ENCODE measurements around the gene ARHGAP8.

Gene ARHGAP8

DNA sequence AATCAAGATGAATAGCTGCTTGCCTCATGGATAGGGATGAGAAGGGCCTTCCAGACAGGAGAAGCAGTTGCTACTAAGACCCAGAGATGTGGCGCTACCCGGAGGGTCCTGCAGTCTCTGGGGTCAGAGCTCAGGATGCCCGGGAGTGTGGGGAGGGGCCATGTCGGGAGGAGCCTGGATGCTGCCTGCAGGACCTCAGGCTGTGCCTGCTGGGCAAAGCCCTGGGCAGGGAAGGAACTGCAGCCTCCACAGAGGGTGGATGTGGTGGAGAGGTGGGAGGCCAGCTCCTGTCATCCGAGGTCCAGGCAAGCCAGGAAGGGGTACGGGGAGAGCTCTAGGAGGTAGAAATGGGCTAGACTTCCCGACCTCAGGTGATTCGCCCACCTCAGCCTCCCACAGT is 39.4 kb upstream of the ARHGAP8 start:
- Histone ChIP-seq H2BK15ac (ENCODE audit: low read depth, poor library complexity, severe bottlenecking) (no peak overlapping the region), H3K27me3 (ENCODE audit: control insufficient read depth in 1 of 2, insufficient read depth in 1 of 2, low read length in 2 of 2) (no peaks in the 10 kb centered on the region), H2AFZ (ENCODE audit: low read depth, low read length) (no peak overlapping the region), H3K9me3 (ENCODE audit: control insufficient read depth, low read length) (no peaks in the 10 kb centered on the region), H4K91ac (ENCODE audit: low read length) (no peak overlapping the region), H2BK5ac (ENCODE audit: low read depth, low read length, poor library complexity, severe bottlenecking) (no peak overlapping the region), H3K9ac (ENCODE audit: low read length) (no peak overlapping the region), H2BK12ac (ENCODE audit: low read length in 2 of 2) (no peak overlapping the region), H3K4me2 (ENCODE audit: low read length, poor library complexity, severe bottlenecking) (no peak overlapping the region), H4K8ac (ENCODE audit: low read length) (no peak overlapping the region), H3K4ac (ENCODE audit: low read depth in 1 of 2, low read length in 2 of 2) (no peak overlapping the region), H3K4me3 (ENCODE audit: insufficient read depth in 1 of 2, low read depth in 1 of 2, low read length in 2 of 2) (no peak overlapping the region), H3K23ac (ENCODE audit: low read length in 2 of 2) (no peak overlapping the region), H2AK5ac (ENCODE audit: low read length, severe bottlenecking) (no peak overlapping the region), H3K4me1 (ENCODE audit: control insufficient read depth, insufficient read depth, low read depth, low read length) (peaks cover 42% of the 10 kb centered on the region), H3K79me1 (replicated peaks; ENCODE audit: low read length, poor library complexity, severe bottlenecking) (peaks cover 65% of the 10 kb centered on the region), H3K14ac (ENCODE audit: low read length in 2 of 2) (no peak overlapping the region), H3K27ac (ENCODE audit: low read length, poor library complexity, severe bottlenecking) (no peak overlapping the region), H3K36me3 (ENCODE audit: control insufficient read depth in 1 of 2, insufficient read depth in 2 of 2, low read depth in 1 of 2, low read length in 2 of 2) (peaks cover 0 to 48% of the 10 kb centered on the region in 2 experiments), H2BK120ac (ENCODE audit: low read depth, low read length) (no peak overlapping the region), H3K18ac (ENCODE audit: low read depth in 1 of 2, low read length in 2 of 2) (no peak overlapping the region)
- WGBS = 91% methylated on average over 8 of the region's 8 CpGs
- DNase-seq = no peak

DNA sequence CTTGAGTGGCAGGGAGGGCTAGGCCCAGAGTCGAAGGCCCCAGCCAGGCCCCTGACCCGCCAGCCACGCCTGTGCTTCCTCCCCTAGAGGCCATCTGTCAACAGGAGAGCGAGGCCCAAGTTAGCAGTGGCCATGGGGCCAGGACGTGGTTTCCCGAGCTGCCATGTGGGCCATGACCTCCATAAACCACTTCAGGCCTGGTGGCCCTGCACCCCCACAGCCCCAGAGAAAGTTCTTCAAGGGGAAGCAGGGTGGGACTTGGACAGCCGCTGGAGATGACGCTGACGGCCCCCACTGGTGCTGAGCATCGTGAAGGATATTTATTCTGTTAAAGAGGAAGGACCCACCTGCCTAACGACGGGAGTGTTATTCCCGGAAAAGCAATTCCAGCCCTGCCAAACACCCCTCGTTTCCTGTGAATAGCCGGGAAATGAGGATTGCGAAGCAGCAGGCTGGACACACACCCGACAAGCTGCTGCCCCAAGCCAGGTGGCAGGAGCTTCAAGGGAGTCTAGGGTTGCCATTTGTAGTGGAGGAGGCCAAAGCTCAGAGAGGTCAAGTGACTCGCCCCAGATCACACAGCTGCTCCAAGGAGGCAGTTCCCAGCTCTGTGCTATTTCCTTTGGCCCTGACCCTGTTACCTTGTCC is 37.5 kb upstream of the ARHGAP8 start:
- H3K23ac ChIP-seq (ENCODE audit: low read length in 2 of 2) = peak overlapping the region in 1 of 2 experiments; percentile 6
- peak overlapping the region in 1 of 2 experiments; percentile 28 for H3K18ac ChIP-seq (ENCODE audit: low read depth in 1 of 2, low read length in 2 of 2)
- H2BK15ac ChIP-seq (ENCODE audit: low read depth, poor library complexity, severe bottlenecking) = no peak overlapping the region
- H3K4me2 ChIP-seq (ENCODE audit: low read length, poor library complexity, severe bottlenecking) = no peak overlapping the region
- H3K9ac ChIP-seq (ENCODE audit: low read length) = no peak overlapping the region
- H2BK120ac ChIP-seq (ENCODE audit: low read depth, low read length) = no peak overlapping the region
- no peak overlapping the region for H2AFZ ChIP-seq (ENCODE audit: low read depth, low read length)
- H3K36me3 ChIP-seq (ENCODE audit: control insufficient read depth in 1 of 2, insufficient read depth in 2 of 2, low read depth in 1 of 2, low read length in 2 of 2) = peaks cover 4 to 42% of the 10 kb centered on the region in 2 experiments
- no peak overlapping the region for H4K8ac ChIP-seq (ENCODE audit: low read length)
- H3K4ac ChIP-seq (ENCODE audit: low read depth in 1 of 2, low read length in 2 of 2) = no peak overlapping the region
- H2AK5ac ChIP-seq (ENCODE audit: low read length, severe bottlenecking) = no peak overlapping the region
- no peaks in the 10 kb centered on the region for H3K9me3 ChIP-seq (ENCODE audit: control insufficient read depth, low read length)
- 58% methylated on average over 18 of the region's 18 CpGs for WGBS
- H2BK12ac ChIP-seq (ENCODE audit: low read length in 2 of 2) = peak overlapping the region; percentile 9 to 73
- no peak overlapping the region for H3K4me3 ChIP-seq (ENCODE audit: insufficient read depth in 1 of 2, low read depth in 1 of 2, low read length in 2 of 2)
- H3K4me1 ChIP-seq (ENCODE audit: control insufficient read depth, insufficient read depth, low read depth, low read length) = peaks cover 41% of the 10 kb centered on the region
- H3K27me3 ChIP-seq (ENCODE audit: control insufficient read depth in 1 of 2, insufficient read depth in 1 of 2, low read length in 2 of 2) = no peaks in the 10 kb centered on the region
- no peak overlapping the region for H3K27ac ChIP-seq (ENCODE audit: low read length, poor library complexity, severe bottlenecking)
- no peak for DNase-seq
- H2BK5ac ChIP-seq (ENCODE audit: low read depth, low read length, poor library complexity, severe bottlenecking) = no peak overlapping the region
- H4K91ac ChIP-seq (ENCODE audit: low read length) = no peak overlapping the region
- H3K79me1 ChIP-seq (replicated peaks; ENCODE audit: low read length, poor library complexity, severe bottlenecking) = peaks cover 59% of the 10 kb centered on the region
- H3K14ac ChIP-seq (ENCODE audit: low read length in 2 of 2) = peak overlapping the region in 1 of 2 experiments; percentile 63

- peaks cover 51% of the 10 kb centered on the region for H3K79me1 ChIP-seq (replicated peaks; ENCODE audit: low read length, poor library complexity, severe bottlenecking)
- H2AFZ ChIP-seq (ENCODE audit: low read depth, low read length) = no peak overlapping the region
- H2BK5ac ChIP-seq (ENCODE audit: low read depth, low read length, poor library complexity, severe bottlenecking) = no peak overlapping the region
- H3K27ac ChIP-seq (ENCODE audit: low read length, poor library complexity, severe bottlenecking) = no peak overlapping the region
- H4K8ac ChIP-seq (ENCODE audit: low read length) = no peak overlapping the region
- no peak overlapping the region for H2AK5ac ChIP-seq (ENCODE audit: low read length, severe bottlenecking)
- DNase-seq = no peak
- H2BK12ac ChIP-seq (ENCODE audit: low read length in 2 of 2) = no peak overlapping the region
- H3K9me3 ChIP-seq (ENCODE audit: control insufficient read depth, low read length) = no peaks in the 10 kb centered on the region
- no peaks in the 10 kb centered on the region for H3K27me3 ChIP-seq (ENCODE audit: control insufficient read depth in 1 of 2, insufficient read depth in 1 of 2, low read length in 2 of 2)
- no peak overlapping the region for H3K9ac ChIP-seq (ENCODE audit: low read length)
- H3K4ac ChIP-seq (ENCODE audit: low read depth in 1 of 2, low read length in 2 of 2) = no peak overlapping the region
- H3K4me2 ChIP-seq (ENCODE audit: low read length, poor library complexity, severe bottlenecking) = no peak overlapping the region
- no peak overlapping the region for H3K4me3 ChIP-seq (ENCODE audit: insufficient read depth in 1 of 2, low read depth in 1 of 2, low read length in 2 of 2)
- H2BK15ac ChIP-seq (ENCODE audit: low read depth, poor library complexity, severe bottlenecking) = no peak overlapping the region
- no peak overlapping the region for H2BK120ac ChIP-seq (ENCODE audit: low read depth, low read length)
- peaks cover 20% of the 10 kb centered on the region for H3K4me1 ChIP-seq (ENCODE audit: control insufficient read depth, insufficient read depth, low read depth, low read length)
- H3K14ac ChIP-seq (ENCODE audit: low read length in 2 of 2) = no peak overlapping the region
- no peak overlapping the region for H4K91ac ChIP-seq (ENCODE audit: low read length)
- no peak overlapping the region for H3K18ac ChIP-seq (ENCODE audit: low read depth in 1 of 2, low read length in 2 of 2)
- peaks cover 7 to 53% of the 10 kb centered on the region in 2 experiments for H3K36me3 ChIP-seq (ENCODE audit: control insufficient read depth in 1 of 2, insufficient read depth in 2 of 2, low read depth in 1 of 2, low read length in 2 of 2)
- 89% methylated on average over 3 of the region's 3 CpGs for WGBS
- H3K23ac ChIP-seq (ENCODE audit: low read length in 2 of 2) = no peak overlapping the region
Observed at GRCh38 chr22:44718418-44718817, 34.0 kb upstream of the ARHGAP8 start.

DNA sequence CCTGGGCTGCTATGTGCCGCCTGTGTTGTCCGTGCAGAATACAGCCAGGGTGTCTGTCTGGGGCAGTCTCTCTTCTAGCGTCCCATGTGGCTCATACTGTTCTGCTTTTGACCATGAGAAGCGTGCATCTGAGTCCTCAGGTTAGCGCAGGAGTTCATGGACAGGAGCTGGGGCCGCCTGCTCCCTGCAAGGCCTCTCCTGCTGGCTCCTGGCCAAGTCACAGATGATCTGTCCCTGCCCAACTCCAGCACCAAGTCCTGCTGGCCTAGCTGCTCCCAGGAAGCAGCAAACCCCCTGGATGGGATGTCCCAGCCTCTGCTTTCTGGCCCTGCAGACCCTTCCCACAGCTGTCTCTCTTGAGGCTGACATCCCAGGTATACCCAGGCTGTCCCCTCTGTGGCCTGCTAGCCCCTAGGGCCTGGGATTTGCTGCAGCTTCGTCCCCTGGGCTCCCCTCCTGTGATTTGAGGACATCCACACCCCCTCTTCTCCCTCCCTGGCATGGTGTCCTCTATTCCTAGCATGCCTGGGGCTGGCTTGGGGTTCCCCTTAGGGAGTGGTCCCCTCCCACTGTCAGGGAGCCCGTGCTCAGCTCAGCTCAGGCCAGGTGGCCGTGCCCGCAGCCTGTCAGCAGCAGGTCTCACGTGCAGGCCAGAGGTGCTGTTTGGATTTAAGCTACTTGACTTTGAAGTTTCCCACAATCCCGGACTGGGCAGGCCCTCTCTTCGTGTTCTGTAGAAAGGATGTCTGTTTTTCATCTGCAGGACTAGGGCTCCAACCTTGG is 32.6 kb upstream of the ARHGAP8 start:
- 69% methylated on average over 13 of the region's 13 CpGs for WGBS
- Histone ChIP-seq H2BK120ac (ENCODE audit: low read depth, low read length) (no peak overlapping the region), H3K27me3 (ENCODE audit: control insufficient read depth in 1 of 2, insufficient read depth in 1 of 2, low read length in 2 of 2) (no peaks in the 10 kb centered on the region)

More for the DNA sequence above, 32.6 kb upstream of the ARHGAP8 start:
- no peak overlapping the region for H2AK5ac ChIP-seq (ENCODE audit: low read length, severe bottlenecking)
- H2BK5ac ChIP-seq (ENCODE audit: low read depth, low read length, poor library complexity, severe bottlenecking) = no peak overlapping the region
- DNase-seq = no peak
- H3K36me3 ChIP-seq (ENCODE audit: control insufficient read depth in 1 of 2, insufficient read depth in 2 of 2, low read depth in 1 of 2, low read length in 2 of 2) = peaks cover 7 to 48% of the 10 kb centered on the region in 2 experiments
- no peak overlapping the region for H3K4me2 ChIP-seq (ENCODE audit: low read length, poor library complexity, severe bottlenecking)
- H3K27ac ChIP-seq (ENCODE audit: low read length, poor library complexity, severe bottlenecking) = no peak overlapping the region
- no peak overlapping the region for H2BK15ac ChIP-seq (ENCODE audit: low read depth, poor library complexity, severe bottlenecking)
- H2BK12ac ChIP-seq (ENCODE audit: low read length in 2 of 2) = no peak overlapping the region
- H2AFZ ChIP-seq (ENCODE audit: low read depth, low read length) = no peak overlapping the region
- peaks cover 43% of the 10 kb centered on the region for H3K79me1 ChIP-seq (replicated peaks; ENCODE audit: low read length, poor library complexity, severe bottlenecking)
- H3K4ac ChIP-seq (ENCODE audit: low read depth in 1 of 2, low read length in 2 of 2) = no peak overlapping the region
- no peaks in the 10 kb centered on the region for H3K9me3 ChIP-seq (ENCODE audit: control insufficient read depth, low read length)
- H3K23ac ChIP-seq (ENCODE audit: low read length in 2 of 2) = no peak overlapping the region
- no peak overlapping the region for H3K14ac ChIP-seq (ENCODE audit: low read length in 2 of 2)
- no peak overlapping the region for H3K4me3 ChIP-seq (ENCODE audit: insufficient read depth in 1 of 2, low read depth in 1 of 2, low read length in 2 of 2)
- no peak overlapping the region for H4K8ac ChIP-seq (ENCODE audit: low read length)
- no peak overlapping the region for H3K18ac ChIP-seq (ENCODE audit: low read depth in 1 of 2, low read length in 2 of 2)
- H3K9ac ChIP-seq (ENCODE audit: low read length) = no peak overlapping the region
- H3K4me1 ChIP-seq (ENCODE audit: control insufficient read depth, insufficient read depth, low read depth, low read length) = peaks cover 11% of the 10 kb centered on the region
- H4K91ac ChIP-seq (ENCODE audit: low read length) = no peak overlapping the region

All from mesenchymal stem cell (in vitro differentiated cells and primary cell).